Liver (tissue), 9 donors: Measurements from ENCODE around the gene ANKRD27. TPM values are rescaled to one million over a fixed set of nuclear protein-coding genes. Genes with fewer than 3 reads are reported as not detected.

Experiments
- DNase-seq: peaks from one replicate; pipeline ENCODE4 v3.0.0-alpha.2; 2017; ENCODE audit warnings: low spot score
- H3K27ac ChIP-seq, 2 donors: one replicate each; pipeline ENCODE4 v1.7.0; 2013; ENCODE audit warnings: inconsistent platforms in 2 of 2, low read length in 2 of 2, control low read depth in 1 of 2, low read depth in 1 of 2, mild to moderate bottlenecking in 1 of 2
- H3K27me3 ChIP-seq, 4 donors: one replicate each; pipeline versions ENCODE4 v1.6.1 to v1.7.0; 2013; ENCODE audit warnings: low read length in 3 of 4, inconsistent platforms in 1 of 4, mild to moderate bottlenecking in 1 of 4, moderate library complexity in 1 of 4; ENCODE audit not compliant: control insufficient read depth in 4 of 4, insufficient read depth in 4 of 4
- H3K36me3 ChIP-seq, 4 donors: one replicate each; pipeline versions ENCODE4 v1.6.1 to v1.7.0; 2013; ENCODE audit warnings: low read length in 3 of 4, mild to moderate bottlenecking in 3 of 4, low read depth in 1 of 4, moderate library complexity in 1 of 4; ENCODE audit not compliant: control insufficient read depth in 4 of 4, insufficient read depth in 3 of 4
- H3K4me1 ChIP-seq, 4 donors: one replicate each; pipeline versions ENCODE4 v1.6.1 to v1.7.0; 2013; ENCODE audit warnings: low read length in 3 of 4, mild to moderate bottlenecking in 3 of 4, moderate library complexity in 1 of 4; ENCODE audit not compliant: control insufficient read depth in 4 of 4, insufficient read depth in 4 of 4
- H3K4me3 ChIP-seq, 3 donors: one replicate each; pipeline versions ENCODE4 v1.6.1 to v1.7.0; 2013; ENCODE audit warnings: low read length in 3 of 3, control low read depth in 1 of 3, low read depth in 1 of 3, mild to moderate bottlenecking in 1 of 3
- H3K9ac ChIP-seq, 2 donors: one replicate each; pipeline ENCODE4 v1.7.0; 2013; ENCODE audit warnings: low read length in 2 of 2, mild to moderate bottlenecking in 2 of 2, moderate library complexity in 2 of 2, control low read depth in 1 of 2, low read depth in 1 of 2
- H3K9me3 ChIP-seq, 4 donors: one replicate each; pipeline versions ENCODE4 v1.6.1 to v1.7.0; 2013; ENCODE audit warnings: low read length in 3 of 4; ENCODE audit not compliant: control insufficient read depth in 4 of 4
- ATF3 ChIP-seq: IDR thresholded peaks from 2 replicates; pipeline ENCODE4 v1.6.1; 2016; ENCODE audit warnings: antibody characterized with exemption
- EGR1 ChIP-seq, 2 donors: IDR thresholded peaks; 2 replicates each; pipeline ENCODE4 v1.6.1; 2016 to 2018; ENCODE audit warnings: antibody characterized with exemption in 2 of 2, low read depth in 2 of 2
- FOXA1 ChIP-seq: IDR thresholded peaks from 2 replicates; pipeline ENCODE4 v1.6.1; 2016; ENCODE audit warnings: antibody characterized with exemption
- FOXA2 ChIP-seq: IDR thresholded peaks from 2 replicates; pipeline ENCODE4 v1.6.1; 2016; ENCODE audit warnings: antibody characterized with exemption
- GABPA ChIP-seq, 2 donors: IDR thresholded peaks in 1 of 2; conservative IDR thresholded peaks in 1 of 2; 2 replicates each; pipeline ENCODE4 v1.6.1; 2016; ENCODE audit warnings: antibody characterized with exemption in 2 of 2, mild to moderate bottlenecking in 1 of 2, moderate library complexity in 1 of 2
- HNF4A ChIP-seq, 2 donors: conservative IDR thresholded peaks; 2 replicates each; pipeline ENCODE4 v1.6.1; 2016; ENCODE audit warnings: antibody characterized with exemption in 2 of 2, mild to moderate bottlenecking in 2 of 2
- HNF4G ChIP-seq: IDR thresholded peaks from 2 replicates; pipeline ENCODE4 v1.6.1; 2016; ENCODE audit warnings: antibody characterized with exemption
- JUND ChIP-seq, 2 donors: IDR thresholded peaks; 2 replicates each; pipeline ENCODE4 v1.6.1; 2016; ENCODE audit warnings: antibody characterized with exemption in 2 of 2
- MAX ChIP-seq: IDR thresholded peaks from 2 replicates; pipeline ENCODE4 v1.6.1; 2016; ENCODE audit warnings: antibody characterized with exemption
- NR2F2 ChIP-seq: IDR thresholded peaks from 2 replicates; pipeline ENCODE4 v1.6.1; 2016; ENCODE audit warnings: antibody characterized with exemption
- RAD21 ChIP-seq, 2 donors: IDR thresholded peaks; 2 replicates each; pipeline ENCODE4 v1.6.1; 2016; ENCODE audit warnings: antibody characterized with exemption in 2 of 2, mild to moderate bottlenecking in 2 of 2
- REST ChIP-seq: IDR thresholded peaks from 2 replicates; pipeline ENCODE4 v1.6.1; 2016; ENCODE audit warnings: antibody characterized with exemption, mild to moderate bottlenecking
- RXRA ChIP-seq, 2 donors: IDR thresholded peaks; 2 replicates each; pipeline ENCODE4 v1.6.1; 2017 to 2018; ENCODE audit warnings: antibody characterized with exemption in 2 of 2, mild to moderate bottlenecking in 1 of 2
- SP1 ChIP-seq: IDR thresholded peaks from 2 replicates; pipeline ENCODE4 v1.6.1; 2018; ENCODE audit warnings: antibody characterized with exemption, mild to moderate bottlenecking
- TAF1 ChIP-seq: conservative IDR thresholded peaks from 2 replicates; pipeline ENCODE4 v1.6.1; 2016; ENCODE audit warnings: antibody characterized with exemption, mild to moderate bottlenecking
- YY1 ChIP-seq: IDR thresholded peaks from 2 replicates; pipeline ENCODE4 v1.6.1; 2016; ENCODE audit warnings: antibody characterized with exemption, mild to moderate bottlenecking
- WGBS: extraction: QIAGEN DNeasy Blood & Tissue Kit; methylation state at CpG from one replicate; pipeline ENCODE4 v1.1.7; 2013; 5-methylcytosine and 5-hydroxymethylcytosine counted together
- polyA plus RNA-seq, 2 donors: library from polyadenylated mRNA; stranded (reverse) in 1 of 2; unstranded in 1 of 2; fragments of 200-250 nt in 1 of 2; fragments of >200 nt in 1 of 2; fragmentation: Nextera tagmentation in 1 of 2; extraction: Ambion mirVana in 1 of 2; gene quantifications; one replicate each; pipeline versions ENCODE4 v1.2.1 to v1.2.3, GENCODE V29; 2013 to 2015
- total RNA-seq, 2 donors: library from RNA; depleted of rRNA; stranded (reverse); fragments of >200 nt; gene quantifications; one replicate each; pipeline ENCODE4 v1.2.3, GENCODE V29; 2014
- TF ChIP-seq, protein P1 (sequence below): IDR thresholded peaks from 2 replicates; pipeline ENCODE4 v1.6.1; 2016; ENCODE audit warnings: antibody characterized with exemption
- TF ChIP-seq, protein P2 (sequence below): fragments of 150-350 bp; IDR thresholded peaks from 2 replicates; pipeline ENCODE4 v1.5.1; 2017; ENCODE audit warnings: improper control_type of control experiment, low read depth, low read length; ENCODE audit not compliant: missing input control
- donor health status: healthy.
- donor health status: healthy.
- donor health status: healthy.
- donor health status: healthy.
- donor health status: healthy.

ANKRD27 gene
- total and polyA plus RNA-seq, 4 donors, result 3.4 to 14.2 (median 7.8) TPM

DNA sequence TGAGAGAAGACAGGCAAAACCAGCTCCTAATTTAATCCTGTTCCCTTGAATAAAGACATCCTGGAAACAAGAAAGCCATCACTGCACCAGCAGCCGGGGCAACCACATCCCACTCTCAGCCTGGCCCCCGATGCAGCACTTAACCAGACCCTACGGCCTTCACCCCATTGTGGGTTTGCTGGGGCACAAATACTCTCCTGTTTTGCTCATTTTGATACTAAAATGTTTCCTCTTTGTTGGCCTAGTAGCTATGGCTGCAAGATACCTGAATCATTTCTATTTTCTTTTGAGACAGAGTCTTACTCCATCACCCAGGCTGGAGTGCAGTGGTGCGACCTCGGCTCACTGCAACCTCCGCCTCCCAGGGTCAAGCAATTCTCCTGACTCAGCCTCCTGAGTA is 28.4 kb downstream of the ANKRD27 start:
- no peak for TF ChIP-seq GABPA (IDR thresholded peaks at IDR 0.05 in 1 of 2, conservative IDR thresholded peaks at IDR 0.05 in 1 of 2)
- TF ChIP-seq, protein P1, sequence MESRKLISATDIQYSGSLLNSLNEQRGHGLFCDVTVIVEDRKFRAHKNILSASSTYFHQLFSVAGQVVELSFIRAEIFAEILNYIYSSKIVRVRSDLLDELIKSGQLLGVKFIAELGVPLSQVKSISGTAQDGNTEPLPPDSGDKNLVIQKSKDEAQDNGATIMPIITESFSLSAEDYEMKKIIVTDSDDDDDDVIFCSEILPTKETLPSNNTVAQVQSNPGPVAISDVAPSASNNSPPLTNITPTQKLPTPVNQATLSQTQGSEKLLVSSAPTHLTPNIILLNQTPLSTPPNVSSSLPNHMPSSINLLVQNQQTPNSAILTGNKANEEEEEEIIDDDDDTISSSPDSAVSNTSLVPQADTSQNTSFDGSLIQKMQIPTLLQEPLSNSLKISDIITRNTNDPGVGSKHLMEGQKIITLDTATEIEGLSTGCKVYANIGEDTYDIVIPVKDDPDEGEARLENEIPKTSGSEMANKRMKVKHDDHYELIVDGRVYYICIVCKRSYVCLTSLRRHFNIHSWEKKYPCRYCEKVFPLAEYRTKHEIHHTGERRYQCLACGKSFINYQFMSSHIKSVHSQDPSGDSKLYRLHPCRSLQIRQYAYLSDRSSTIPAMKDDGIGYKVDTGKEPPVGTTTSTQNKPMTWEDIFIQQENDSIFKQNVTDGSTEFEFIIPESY, result no peak
- no peak for TF ChIP-seq REST
- no peak for TF ChIP-seq EGR1 (IDR thresholded peaks at IDR 0.05; ENCODE audit: low read depth in 2 of 2)
- TF ChIP-seq, protein P2, sequence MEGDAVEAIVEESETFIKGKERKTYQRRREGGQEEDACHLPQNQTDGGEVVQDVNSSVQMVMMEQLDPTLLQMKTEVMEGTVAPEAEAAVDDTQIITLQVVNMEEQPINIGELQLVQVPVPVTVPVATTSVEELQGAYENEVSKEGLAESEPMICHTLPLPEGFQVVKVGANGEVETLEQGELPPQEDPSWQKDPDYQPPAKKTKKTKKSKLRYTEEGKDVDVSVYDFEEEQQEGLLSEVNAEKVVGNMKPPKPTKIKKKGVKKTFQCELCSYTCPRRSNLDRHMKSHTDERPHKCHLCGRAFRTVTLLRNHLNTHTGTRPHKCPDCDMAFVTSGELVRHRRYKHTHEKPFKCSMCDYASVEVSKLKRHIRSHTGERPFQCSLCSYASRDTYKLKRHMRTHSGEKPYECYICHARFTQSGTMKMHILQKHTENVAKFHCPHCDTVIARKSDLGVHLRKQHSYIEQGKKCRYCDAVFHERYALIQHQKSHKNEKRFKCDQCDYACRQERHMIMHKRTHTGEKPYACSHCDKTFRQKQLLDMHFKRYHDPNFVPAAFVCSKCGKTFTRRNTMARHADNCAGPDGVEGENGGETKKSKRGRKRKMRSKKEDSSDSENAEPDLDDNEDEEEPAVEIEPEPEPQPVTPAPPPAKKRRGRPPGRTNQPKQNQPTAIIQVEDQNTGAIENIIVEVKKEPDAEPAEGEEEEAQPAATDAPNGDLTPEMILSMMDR, result no peak
- no peak for TF ChIP-seq HNF4G
- TF ChIP-seq RXRA (IDR thresholded peaks at IDR 0.05), result no peak
- TF ChIP-seq SP1, result no peak
- no peak for TF ChIP-seq TAF1
- no peak for TF ChIP-seq MAX
- TF ChIP-seq FOXA2, result no peak
- no peak for TF ChIP-seq JUND (IDR thresholded peaks at IDR 0.05)
- TF ChIP-seq HNF4A (conservative IDR thresholded peaks at IDR 0.05), result no peak
- TF ChIP-seq YY1, result no peak
- TF ChIP-seq FOXA1, result no peak
- TF ChIP-seq RAD21 (IDR thresholded peaks at IDR 0.05), result no peak
- TF ChIP-seq ATF3, result no peak
- TF ChIP-seq NR2F2, result no peak
- no peaks in the 10 kb centered on the region for H3K9me3 ChIP-seq
- WGBS, result 91% methylated on average over 6 of the region's 6 CpGs
- no peak overlapping the region for H3K27ac ChIP-seq
- H3K36me3 ChIP-seq, result peaks cover 6 to 27% (median 15%) of the 10 kb centered on the region in 4 donors
- H3K9ac ChIP-seq, result no peak overlapping the region
- H3K4me3 ChIP-seq, result no peak overlapping the region
- H3K4me1 ChIP-seq, result no peaks in the 10 kb centered on the region
- no peaks in the 10 kb centered on the region for H3K27me3 ChIP-seq
- no peak for DNase-seq
